Measurements from ENCODE around the gene CTSW.

CTSW gene

DNA sequence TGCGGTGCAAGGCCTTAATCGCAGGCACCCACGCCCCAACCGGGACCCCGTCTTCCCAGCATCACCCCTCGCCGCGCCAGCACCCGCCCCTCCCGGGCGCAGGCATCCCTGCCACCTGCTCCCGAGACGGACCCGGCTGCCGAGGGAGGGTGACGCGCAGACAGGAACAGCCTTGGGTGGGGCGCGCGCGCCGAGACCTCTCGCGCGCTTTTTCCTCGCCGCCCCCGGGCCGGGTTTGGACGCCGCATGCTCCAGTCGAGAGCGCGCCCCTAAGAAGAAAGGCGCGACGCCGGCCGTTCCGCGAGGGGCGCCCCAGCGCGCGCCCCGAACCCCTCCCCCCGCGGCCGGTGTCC is 22.2 kb upstream of the CTSW start:
- WGBS = under 1% methylated on average over 49 of the region's 49 CpGs
- peak overlapping the region; percentile 94 for H3K27ac ChIP-seq (ENCODE audit: low read depth, low read length)
- peaks cover 7% of the 10 kb centered on the region for H3K4me1 ChIP-seq (ENCODE audit: insufficient read depth, low read length)
- H3K36me3 ChIP-seq (ENCODE audit: insufficient read depth, low read length) = peaks cover 49% of the 10 kb centered on the region
- no peaks in the 10 kb centered on the region for H3K27me3 ChIP-seq (ENCODE audit: insufficient read depth, low read length)
- peak overlapping the region; percentile 96 for H3K9ac ChIP-seq (ENCODE audit: low read depth, low read length)
- no peaks in the 10 kb centered on the region for H3K9me3 ChIP-seq (ENCODE audit: insufficient read depth, low read depth, low read length)
- H3K4me3 ChIP-seq (ENCODE audit: low read length) = peak overlapping the region; percentile 96

DNA sequence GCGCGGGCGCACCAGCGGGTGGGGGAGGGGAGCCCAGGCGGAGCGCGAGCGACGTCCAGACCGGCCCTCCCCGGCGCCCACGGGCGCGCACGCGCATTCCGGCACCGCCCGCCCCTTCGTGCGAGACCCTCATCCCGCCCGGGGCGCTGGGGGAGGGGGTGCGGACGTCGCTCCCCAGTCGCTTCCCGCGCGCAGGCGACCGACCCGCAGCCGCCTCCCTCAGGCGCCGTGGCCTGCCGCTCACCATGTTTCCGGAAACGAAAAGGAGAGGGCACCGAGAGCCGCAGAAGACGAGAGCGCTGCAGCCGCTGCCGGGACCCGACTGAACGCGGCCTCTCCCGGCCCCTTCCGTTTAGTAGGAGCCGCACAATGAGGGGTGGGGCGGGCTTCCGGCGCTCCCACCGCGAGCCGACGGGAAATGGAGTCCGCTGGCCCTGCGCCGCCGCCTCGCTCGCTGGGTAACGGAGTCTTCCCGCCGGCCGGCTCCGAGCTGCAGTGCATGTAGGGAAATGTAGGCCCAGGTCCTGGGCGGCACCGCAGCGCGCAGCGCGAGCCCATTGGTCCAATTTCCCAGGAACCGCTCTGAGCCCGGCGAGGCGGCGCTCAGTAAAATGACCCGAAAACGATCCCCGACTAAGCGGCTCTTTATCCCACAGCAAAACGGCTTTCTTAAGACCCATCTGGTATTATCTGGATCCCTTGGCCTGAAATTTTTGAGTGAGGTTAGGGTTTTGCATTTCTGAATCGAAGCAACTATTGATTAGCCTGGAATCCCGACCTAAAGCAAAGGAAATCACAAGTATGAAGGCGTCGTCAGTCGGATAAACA is 21.6 kb upstream of the CTSW start, which contains the start of gene CFL1:
TSS of gene CFL1 (minus strand) at position 328 of the 828 bp plus-strand sequence. CDS start at position 247, 81 bp downstream.
- peak within 1 kb of the TSS; percentile 96 for H3K4me3 ChIP-seq (ENCODE audit: low read length)
- H3K27me3 ChIP-seq (ENCODE audit: insufficient read depth, low read length) = no peaks in the 10 kb centered on the region
- H3K9ac ChIP-seq (ENCODE audit: low read depth, low read length) = peak within 1 kb of the TSS; percentile 96
- WGBS = under 1% methylated on average over 92 of the region's 92 CpGs
- peaks cover 7% of the 10 kb centered on the region for H3K4me1 ChIP-seq (ENCODE audit: insufficient read depth, low read length)
- peak within 1 kb of the TSS; percentile 96 for H3K27ac ChIP-seq (ENCODE audit: low read depth, low read length)
- peaks cover 49% of the 10 kb centered on the region for H3K36me3 ChIP-seq (ENCODE audit: insufficient read depth, low read length)
- H3K9me3 ChIP-seq (ENCODE audit: insufficient read depth, low read depth, low read length) = no peaks in the 10 kb centered on the region

DNA sequence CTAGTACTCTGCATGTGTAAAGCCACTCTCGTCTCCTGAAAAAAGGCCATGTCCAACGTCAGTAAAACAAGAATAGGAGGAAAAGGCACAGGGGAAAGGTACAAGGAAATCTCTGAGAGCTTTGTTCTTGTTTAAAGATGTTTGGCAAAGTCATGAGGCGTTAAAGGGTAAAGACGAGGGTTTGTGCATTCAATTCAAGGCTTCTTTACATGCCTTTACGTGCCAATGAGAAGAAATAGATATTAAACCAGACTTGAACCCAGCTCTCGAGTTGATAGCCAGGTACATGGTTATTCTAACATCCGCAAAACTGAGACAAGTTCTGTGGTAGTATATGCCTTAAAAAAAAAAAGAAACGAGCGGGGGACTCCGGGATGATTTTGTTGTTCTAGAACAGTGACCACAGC is 21.0 kb upstream of the CTSW start:
- WGBS = 2% methylated on average over 10 of the region's 10 CpGs
- Histone ChIP-seq H3K36me3 (ENCODE audit: insufficient read depth, low read length) (peaks cover 49% of the 10 kb centered on the region), H3K4me1 (ENCODE audit: insufficient read depth, low read length) (peaks cover 7% of the 10 kb centered on the region), H3K27me3 (ENCODE audit: insufficient read depth, low read length) (no peaks in the 10 kb centered on the region), H3K27ac (ENCODE audit: low read depth, low read length) (peak overlapping the region; percentile 96), H3K4me3 (ENCODE audit: low read length) (peak overlapping the region; percentile 96), H3K9ac (ENCODE audit: low read depth, low read length) (peak overlapping the region; percentile 96), H3K9me3 (ENCODE audit: insufficient read depth, low read depth, low read length) (no peaks in the 10 kb centered on the region)

DNA sequence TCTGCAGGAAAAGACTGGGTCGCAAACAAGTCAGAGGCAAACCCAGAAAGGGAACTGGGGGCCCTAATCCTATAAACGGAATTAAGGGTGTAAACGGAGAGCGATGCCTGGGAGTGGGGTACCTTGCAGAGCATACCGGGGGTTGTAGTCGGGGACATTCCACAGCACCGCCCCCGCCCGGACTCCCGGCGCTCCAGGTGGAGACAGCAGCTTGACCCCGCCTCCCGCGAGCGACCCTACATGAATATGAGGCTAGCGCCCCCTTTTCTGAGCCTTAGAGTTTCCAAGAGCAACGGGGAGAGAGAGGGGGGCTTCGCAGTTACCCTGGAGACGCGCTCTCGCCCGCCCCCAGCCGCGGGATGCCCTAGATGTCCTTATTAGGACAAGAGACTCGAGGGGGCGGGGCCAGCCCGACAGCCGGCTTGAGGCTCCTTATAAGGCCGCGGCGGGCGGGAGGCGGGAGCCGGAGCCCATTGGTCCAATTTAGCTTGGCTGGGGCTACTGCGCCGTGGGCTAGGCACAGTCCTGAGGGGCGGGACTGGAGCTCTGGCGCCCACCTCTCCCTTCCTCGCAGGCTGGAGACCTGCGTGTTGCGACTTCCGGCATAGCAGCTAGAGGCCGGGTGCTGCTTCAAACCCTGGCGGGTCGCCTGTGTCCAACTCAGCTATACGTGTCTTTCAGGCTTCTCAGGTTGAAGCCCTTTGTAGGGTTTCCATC is 20.4 kb upstream of the CTSW start:
- H3K9ac ChIP-seq (ENCODE audit: low read depth, low read length) = peak overlapping the region; percentile 96
- H3K36me3 ChIP-seq (ENCODE audit: insufficient read depth, low read length) = peaks cover 49% of the 10 kb centered on the region
- no peaks in the 10 kb centered on the region for H3K9me3 ChIP-seq (ENCODE audit: insufficient read depth, low read depth, low read length)
- H3K27me3 ChIP-seq (ENCODE audit: insufficient read depth, low read length) = no peaks in the 10 kb centered on the region
- peak overlapping the region; percentile 96 for H3K4me3 ChIP-seq (ENCODE audit: low read length)
- under 1% methylated on average over 46 of the region's 46 CpGs for WGBS
- H3K4me1 ChIP-seq (ENCODE audit: insufficient read depth, low read length) = peaks cover 7% of the 10 kb centered on the region
- peak overlapping the region; percentile 96 for H3K27ac ChIP-seq (ENCODE audit: low read depth, low read length)

DNA sequence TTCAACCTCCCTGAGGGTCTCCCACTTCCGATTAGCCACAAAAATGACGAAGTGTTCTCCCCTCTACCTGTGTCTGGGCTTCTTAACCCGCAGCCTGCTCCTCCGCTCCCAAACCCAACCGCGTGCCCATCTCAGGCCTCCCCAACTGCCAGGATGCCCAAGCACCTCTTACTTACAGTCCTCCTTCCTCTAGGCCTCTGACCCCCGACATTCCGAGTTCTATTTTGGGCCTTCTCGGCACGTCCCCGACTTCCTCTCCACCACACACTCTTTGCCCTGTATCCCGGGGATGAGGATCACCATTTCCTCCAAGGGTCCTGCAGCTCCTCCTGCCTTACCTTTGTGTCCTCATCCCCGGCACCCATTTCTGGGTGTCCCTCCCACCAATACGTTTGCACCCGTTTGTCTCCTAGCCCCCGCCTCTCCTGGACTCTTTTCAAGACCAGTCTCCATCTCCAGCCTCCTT is 19.8 kb upstream of the CTSW start:
- H3K4me1 ChIP-seq (ENCODE audit: insufficient read depth, low read length) = peaks cover 7% of the 10 kb centered on the region
- H3K27me3 ChIP-seq (ENCODE audit: insufficient read depth, low read length) = no peaks in the 10 kb centered on the region
- peaks cover 49% of the 10 kb centered on the region for H3K36me3 ChIP-seq (ENCODE audit: insufficient read depth, low read length)

DNA sequence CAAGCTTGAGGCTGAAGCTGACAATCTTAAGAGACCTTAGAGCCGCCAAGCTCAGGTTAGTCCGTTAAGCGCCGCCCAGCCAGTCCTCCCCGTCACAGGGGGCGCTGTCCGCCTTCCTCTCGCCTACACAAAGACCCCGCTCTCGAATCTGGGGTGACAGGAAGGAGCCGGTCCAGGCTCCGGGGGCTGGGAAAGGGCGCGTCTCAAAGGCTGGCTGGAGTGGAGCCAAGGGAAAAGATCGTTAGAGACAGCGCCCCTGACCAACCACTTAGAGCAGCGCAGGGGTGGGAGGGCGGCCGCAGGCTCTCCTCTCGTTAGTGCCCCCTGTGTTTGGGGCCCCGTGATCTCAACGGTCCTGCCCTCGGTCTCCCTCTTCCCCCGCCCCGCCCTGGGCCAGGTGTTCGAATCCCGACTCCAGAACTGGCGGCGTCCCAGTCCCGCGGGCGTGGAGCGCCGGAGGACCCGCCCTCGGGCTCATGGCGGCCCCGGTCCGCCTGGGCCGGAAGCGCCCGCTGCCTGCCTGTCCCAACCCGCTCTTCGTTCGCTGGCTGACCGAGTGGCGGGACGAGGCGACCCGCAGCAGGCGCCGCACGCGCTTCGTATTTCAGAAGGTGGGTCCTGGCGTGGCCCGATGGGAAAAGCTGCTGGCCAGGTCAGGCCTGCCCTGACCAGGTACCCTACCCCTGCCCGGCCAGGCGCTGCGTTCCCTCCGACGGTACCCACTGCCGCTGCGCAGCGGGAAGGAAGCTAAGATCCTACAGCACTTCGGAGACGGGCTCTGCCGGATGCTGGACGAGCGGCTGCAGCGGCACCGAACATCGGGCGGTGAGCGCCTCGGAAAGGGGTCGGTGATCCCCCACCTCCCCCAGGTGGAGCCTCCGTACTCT is 19.1 kb upstream of the CTSW start, which contains the start of gene MUS81:
TSS of gene MUS81 (plus strand) at position 156 of the 887 bp plus-strand sequence. CDS start at position 477, 321 bp downstream.
- Histone ChIP-seq H3K27ac (ENCODE audit: low read depth, low read length) (peak within 1 kb of the TSS; percentile 96), H3K9me3 (ENCODE audit: insufficient read depth, low read depth, low read length) (no peaks in the 10 kb centered on the region), H3K36me3 (ENCODE audit: insufficient read depth, low read length) (peaks cover 49% of the 10 kb centered on the region), H3K4me1 (ENCODE audit: insufficient read depth, low read length) (peaks cover 7% of the 10 kb centered on the region), H3K9ac (ENCODE audit: low read depth, low read length) (peak within 1 kb of the TSS; percentile 96), H3K4me3 (ENCODE audit: low read length) (peak within 1 kb of the TSS; percentile 96), H3K27me3 (ENCODE audit: insufficient read depth, low read length) (no peaks in the 10 kb centered on the region)
- WGBS = under 1% methylated on average over 78 of the region's 78 CpGs

More for the DNA sequence above, 19.8 kb upstream of the CTSW start:
- Histone ChIP-seq H3K9ac (ENCODE audit: low read depth, low read length) (peak overlapping the region; percentile 96), H3K9me3 (ENCODE audit: insufficient read depth, low read depth, low read length) (no peaks in the 10 kb centered on the region), H3K27ac (ENCODE audit: low read depth, low read length) (peak overlapping the region; percentile 96), H3K4me3 (ENCODE audit: low read length) (peak overlapping the region; percentile 96)
- WGBS = 3% methylated on average over 16 of the region's 16 CpGs

DNA sequence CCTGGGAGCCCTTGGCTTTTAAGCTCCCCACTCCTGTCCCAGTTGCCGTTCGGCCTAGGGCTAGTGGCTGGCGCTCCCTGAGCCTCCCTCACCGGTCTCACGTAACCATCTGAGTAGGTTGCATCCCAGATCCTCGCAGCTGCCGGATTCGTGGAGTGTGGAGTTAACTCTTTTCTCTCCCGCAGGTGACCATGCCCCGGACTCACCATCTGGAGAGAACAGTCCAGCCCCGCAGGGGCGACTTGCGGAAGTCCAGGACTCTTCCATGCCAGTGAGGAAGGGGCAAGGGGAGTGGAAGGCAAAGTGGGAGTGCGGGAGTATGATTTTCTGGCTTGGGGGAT is 18.5 kb upstream of the CTSW start:
- peak overlapping the region; percentile 96 for H3K4me3 ChIP-seq (ENCODE audit: low read length)
- H3K36me3 ChIP-seq (ENCODE audit: insufficient read depth, low read length) = peaks cover 49% of the 10 kb centered on the region
- H3K9me3 ChIP-seq (ENCODE audit: insufficient read depth, low read depth, low read length) = no peaks in the 10 kb centered on the region
- H3K27me3 ChIP-seq (ENCODE audit: insufficient read depth, low read length) = no peaks in the 10 kb centered on the region
- 12% methylated on average over 14 of the region's 14 CpGs for WGBS
- peaks cover 7% of the 10 kb centered on the region for H3K4me1 ChIP-seq (ENCODE audit: insufficient read depth, low read length)
- H3K27ac ChIP-seq (ENCODE audit: low read depth, low read length) = peak overlapping the region; percentile 96
- peak overlapping the region; percentile 96 for H3K9ac ChIP-seq (ENCODE audit: low read depth, low read length)

DNA sequence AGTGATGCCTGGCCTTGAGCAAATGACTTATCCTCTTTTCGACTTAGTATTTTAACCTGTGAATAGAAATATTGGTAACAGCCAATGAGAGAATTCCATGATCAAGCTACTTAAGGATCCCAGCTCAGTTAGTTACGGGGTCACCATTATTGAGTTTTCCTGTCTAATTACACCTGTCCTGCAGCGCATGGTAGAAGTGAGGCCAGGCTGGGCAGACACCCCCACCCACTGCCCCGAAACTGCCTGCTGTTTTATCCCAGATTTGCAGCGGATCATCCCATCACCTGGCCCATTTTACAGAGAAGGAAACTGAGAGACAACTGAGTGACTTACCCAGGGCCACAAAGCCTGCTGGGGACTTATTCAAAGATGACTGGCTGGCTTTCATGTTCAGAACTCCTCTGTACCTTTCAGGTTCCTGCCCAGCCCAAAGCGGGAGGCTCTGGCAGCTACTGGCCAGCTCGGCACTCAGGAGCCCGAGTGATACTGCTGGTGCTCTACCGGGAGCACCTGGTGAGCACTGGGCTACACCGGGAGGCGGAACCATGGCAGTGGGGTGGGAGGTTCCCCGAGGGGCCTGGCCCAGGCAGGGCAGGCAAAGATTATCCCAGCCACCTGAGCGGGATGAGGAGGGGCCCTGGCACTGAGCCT is 18.0 kb upstream of the CTSW start:
- Histone ChIP-seq H3K4me1 (ENCODE audit: insufficient read depth, low read length) (peaks cover 7% of the 10 kb centered on the region), H3K27me3 (ENCODE audit: insufficient read depth, low read length) (no peaks in the 10 kb centered on the region), H3K4me3 (ENCODE audit: low read length) (peak overlapping the region; percentile 96), H3K27ac (ENCODE audit: low read depth, low read length) (no peak overlapping the region), H3K36me3 (ENCODE audit: insufficient read depth, low read length) (peaks cover 49% of the 10 kb centered on the region), H3K9me3 (ENCODE audit: insufficient read depth, low read depth, low read length) (no peaks in the 10 kb centered on the region), H3K9ac (ENCODE audit: low read depth, low read length) (peak overlapping the region; percentile 96)
- 94% methylated on average over 13 of the region's 13 CpGs for WGBS

DNA sequence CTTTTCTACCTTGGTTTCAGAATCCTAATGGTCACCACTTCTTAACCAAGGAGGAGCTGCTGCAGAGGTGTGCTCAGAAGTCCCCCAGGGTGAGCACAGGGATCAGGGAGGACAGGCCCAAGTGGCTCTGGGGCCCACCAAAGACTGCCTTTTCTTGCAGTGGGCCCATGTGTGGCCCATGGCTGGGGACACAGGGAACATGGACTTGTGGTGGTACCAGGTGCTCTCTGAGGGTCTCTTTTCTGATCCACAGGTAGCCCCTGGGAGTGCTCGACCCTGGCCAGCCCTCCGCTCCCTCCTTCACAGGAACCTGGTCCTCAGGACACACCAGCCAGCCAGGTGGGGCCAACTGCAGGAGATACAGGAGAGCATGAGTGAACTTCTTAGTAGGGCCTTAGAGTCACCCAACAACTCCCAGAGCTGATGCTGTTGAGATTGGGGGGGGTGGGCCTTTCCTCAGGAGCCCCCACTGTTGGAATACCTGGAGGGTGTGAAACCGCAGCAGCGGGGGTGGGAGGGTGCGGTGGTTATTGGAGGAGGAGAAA is 17.4 kb upstream of the CTSW start:
- Histone ChIP-seq H3K4me1 (ENCODE audit: insufficient read depth, low read length) (peaks cover 7% of the 10 kb centered on the region), H3K27me3 (ENCODE audit: insufficient read depth, low read length) (no peaks in the 10 kb centered on the region), H3K27ac (ENCODE audit: low read depth, low read length) (no peak overlapping the region), H3K9ac (ENCODE audit: low read depth, low read length) (no peak overlapping the region), H3K4me3 (ENCODE audit: low read length) (0 out of 2 replicates have a peak overlapping the region, but pooled peaks have one; percentile 96), H3K9me3 (ENCODE audit: insufficient read depth, low read depth, low read length) (no peaks in the 10 kb centered on the region), H3K36me3 (ENCODE audit: insufficient read depth, low read length) (peaks cover 52% of the 10 kb centered on the region)
- WGBS = 76% methylated on average over 5 of the region's 5 CpGs
